ENCODE measurements around the gene PINK1.

The PINK1 gene

DNA sequence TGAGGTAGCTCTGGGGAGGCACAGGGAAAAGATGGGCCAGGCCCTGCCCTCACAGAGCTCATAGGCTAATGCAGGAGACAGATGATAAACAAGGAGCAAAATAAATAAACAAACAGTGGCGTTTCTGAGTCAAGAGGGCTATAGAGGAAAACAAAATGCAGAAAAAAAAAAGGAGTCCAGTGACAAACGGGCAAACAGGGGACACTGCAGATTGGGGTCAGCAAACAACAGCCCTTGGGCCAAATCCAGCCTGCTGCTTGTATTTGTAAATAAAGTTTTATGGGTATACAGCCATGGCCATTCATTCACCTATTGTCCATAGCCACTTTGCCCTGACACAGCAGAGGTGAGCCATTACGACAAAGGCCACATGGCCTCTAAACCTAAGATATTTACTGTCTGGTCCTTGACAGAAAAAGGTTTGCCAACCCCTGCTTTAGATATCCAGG is 19.1 kb upstream of the PINK1 start:
- no peak for FAIRE-seq
- TF ChIP-seq TAF1 (IDR thresholded peaks at IDR 0.05; ENCODE audit: borderline replicate concordance, low read depth, low read length) = no peak
- TF ChIP-seq POLR2A (IDR thresholded peaks at IDR 0.05; ENCODE audit: low read depth, low read length) = no peak
- no peak for TF ChIP-seq POLR2AphosphoS5 (IDR thresholded peaks at IDR 0.05; ENCODE audit: low read depth, low read length)
- no peak for DNase-seq (ENCODE audit: insufficient read length)

DNA sequence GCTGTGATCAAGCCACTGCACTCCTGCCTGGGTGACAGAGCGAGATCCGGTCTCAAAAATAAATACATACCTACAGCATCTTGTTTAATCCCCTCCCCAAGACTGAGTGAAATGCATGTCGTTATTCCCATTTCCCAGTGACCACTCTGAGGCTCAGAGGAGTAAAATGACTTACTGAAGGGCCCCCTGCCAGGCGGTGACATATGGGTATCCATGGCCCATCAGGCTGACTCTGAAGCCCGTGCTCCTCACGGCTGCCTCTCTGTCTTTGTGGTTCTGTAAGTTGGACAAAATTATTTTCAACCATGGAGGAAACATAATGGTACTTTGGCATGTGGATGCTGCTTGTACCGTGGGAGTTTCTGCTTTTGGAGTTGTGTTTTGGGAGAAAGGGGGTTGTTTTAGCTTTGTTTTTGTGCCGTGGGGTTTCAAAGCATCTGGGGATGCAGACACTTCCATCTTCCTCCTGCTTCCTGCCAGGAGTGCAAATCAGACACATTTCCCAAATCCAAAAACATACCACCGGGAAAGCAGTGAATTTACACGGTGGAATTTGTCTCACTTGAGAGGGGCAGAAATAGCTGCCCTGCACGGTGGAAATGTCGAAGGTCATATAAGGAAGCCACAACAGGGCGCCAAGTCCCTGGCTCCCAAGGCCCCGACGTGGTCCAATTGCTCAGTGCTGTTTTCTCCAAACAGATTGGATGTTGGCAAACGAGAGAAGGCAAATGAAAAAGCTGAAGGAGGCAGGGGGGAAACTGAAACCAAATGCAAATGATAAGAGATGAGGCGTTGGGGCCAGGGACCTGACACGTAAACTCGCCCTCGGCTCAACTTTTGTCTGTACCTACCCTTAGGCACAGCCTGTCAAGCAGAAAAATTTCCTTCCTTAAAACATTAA is 17.1 kb upstream of the PINK1 start:
- peak; percentile 89 for FAIRE-seq

DNA sequence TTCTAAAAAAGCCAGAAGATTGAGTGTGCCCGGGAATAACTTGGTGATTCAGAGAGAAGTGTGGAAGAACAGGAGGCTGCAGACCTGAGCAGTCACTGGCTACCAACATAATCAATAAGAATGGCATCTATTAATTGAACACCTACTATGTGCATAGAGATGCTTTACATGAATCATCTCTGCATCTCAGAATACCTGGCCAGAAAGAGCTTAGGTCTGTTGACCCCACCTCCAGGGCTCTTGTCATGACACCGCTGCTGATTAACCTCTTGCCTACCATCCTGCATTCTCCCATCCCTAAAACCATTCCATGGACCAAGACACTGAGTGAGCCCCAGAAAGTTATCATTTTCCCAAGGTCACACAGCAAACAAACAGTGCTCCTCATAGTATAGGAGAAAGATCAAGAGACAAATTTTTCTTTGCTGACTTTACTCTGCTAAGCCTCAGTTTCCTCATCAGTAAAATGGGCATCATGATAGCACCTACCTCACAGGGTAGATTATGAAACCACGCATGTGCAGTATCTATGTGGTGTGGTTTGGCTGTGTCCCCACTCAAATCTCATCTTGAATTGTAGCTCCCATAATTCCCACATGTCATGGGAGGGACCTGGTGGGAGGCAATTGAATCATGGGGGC is 16.3 kb upstream of the PINK1 start:
- TF ChIP-seq POLR2AphosphoS5 (IDR thresholded peaks at IDR 0.05; ENCODE audit: low read depth, low read length) (no peak), POLR2A (IDR thresholded peaks at IDR 0.05; ENCODE audit: low read depth, low read length) (no peak), TAF1 (IDR thresholded peaks at IDR 0.05; ENCODE audit: borderline replicate concordance, low read depth, low read length) (no peak)
- FAIRE-seq (no peak), DNase-seq (ENCODE audit: insufficient read length) (no peak)

More for the DNA sequence above, 17.1 kb upstream of the PINK1 start:
- TF ChIP-seq POLR2AphosphoS5 (IDR thresholded peaks at IDR 0.05; ENCODE audit: low read depth, low read length) = no peak
- no peak for TF ChIP-seq POLR2A (IDR thresholded peaks at IDR 0.05; ENCODE audit: low read depth, low read length)
- no peak for TF ChIP-seq TAF1 (IDR thresholded peaks at IDR 0.05; ENCODE audit: borderline replicate concordance, low read depth, low read length)
- DNase-seq (ENCODE audit: insufficient read length) = peak; percentile 33

GRCh38 chr1:20618550-20618949 is 14.7 kb upstream of the PINK1 start:
- TF ChIP-seq POLR2AphosphoS5 (IDR thresholded peaks at IDR 0.05; ENCODE audit: low read depth, low read length) = no peak
- no peak for TF ChIP-seq TAF1 (IDR thresholded peaks at IDR 0.05; ENCODE audit: borderline replicate concordance, low read depth, low read length)
- TF ChIP-seq POLR2A (IDR thresholded peaks at IDR 0.05; ENCODE audit: low read depth, low read length) = no peak
- FAIRE-seq = no peak
- DNase-seq (ENCODE audit: insufficient read length) = no peak

DNA sequence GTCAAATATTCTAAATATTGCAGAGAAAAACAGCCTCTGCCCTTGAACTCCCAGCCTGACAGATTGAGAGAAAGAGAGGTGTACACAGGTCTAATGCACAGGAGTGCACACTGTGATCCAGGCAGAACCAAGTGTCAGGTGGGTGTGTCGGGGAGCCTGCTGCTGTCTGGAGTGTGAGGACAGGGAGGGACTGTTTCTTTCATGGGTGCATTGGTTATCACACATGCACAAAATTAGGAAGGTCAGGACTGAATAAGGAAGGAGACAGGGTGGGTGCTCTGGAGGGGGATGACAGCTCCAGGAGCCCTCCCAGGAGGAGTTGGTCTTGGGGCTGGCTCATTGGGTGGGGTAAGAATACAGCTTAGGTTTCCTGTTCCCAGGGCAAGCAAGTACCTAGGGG is 13.3 kb upstream of the PINK1 start:
- TF ChIP-seq POLR2A (IDR thresholded peaks at IDR 0.05; ENCODE audit: low read depth, low read length) (no peak), TAF1 (IDR thresholded peaks at IDR 0.05; ENCODE audit: borderline replicate concordance, low read depth, low read length) (no peak), POLR2AphosphoS5 (IDR thresholded peaks at IDR 0.05; ENCODE audit: low read depth, low read length) (no peak)
- no peak for FAIRE-seq
- no peak for DNase-seq (ENCODE audit: insufficient read length)

- no peak for FAIRE-seq
- no peak for DNase-seq (ENCODE audit: insufficient read length)
- no peak for TF ChIP-seq TAF1 (IDR thresholded peaks at IDR 0.05; ENCODE audit: borderline replicate concordance, low read depth, low read length)
- no peak for TF ChIP-seq POLR2AphosphoS5 (IDR thresholded peaks at IDR 0.05; ENCODE audit: low read depth, low read length)
- no peak for TF ChIP-seq POLR2A (IDR thresholded peaks at IDR 0.05; ENCODE audit: low read depth, low read length)
These were observed 12.2 kb upstream of the PINK1 start for GRCh38 chr1:20621012-20621411.

DNA sequence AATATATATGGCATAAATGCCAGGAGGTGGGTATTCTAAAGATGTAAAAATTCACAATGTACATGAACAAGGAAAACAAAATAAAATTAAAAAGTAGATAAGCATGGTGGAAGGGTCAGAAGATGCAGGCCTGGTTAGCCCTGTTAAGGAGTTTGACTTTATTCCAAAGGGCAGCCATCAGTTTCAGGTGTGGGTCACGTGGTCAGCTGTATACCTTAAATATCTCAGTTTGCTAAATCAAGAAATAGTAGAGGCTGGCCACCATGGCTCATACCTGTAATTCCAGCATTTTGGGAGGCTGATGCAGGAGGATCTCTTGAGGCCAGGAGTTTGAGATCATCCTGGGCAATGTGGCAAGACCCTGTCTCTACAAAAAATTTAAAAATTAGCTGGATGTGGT is 8.5 kb upstream of the PINK1 start:
- no peak for TF ChIP-seq TAF1 (IDR thresholded peaks at IDR 0.05; ENCODE audit: borderline replicate concordance, low read depth, low read length)
- no peak for DNase-seq (ENCODE audit: insufficient read length)
- FAIRE-seq = no peak

DNA sequence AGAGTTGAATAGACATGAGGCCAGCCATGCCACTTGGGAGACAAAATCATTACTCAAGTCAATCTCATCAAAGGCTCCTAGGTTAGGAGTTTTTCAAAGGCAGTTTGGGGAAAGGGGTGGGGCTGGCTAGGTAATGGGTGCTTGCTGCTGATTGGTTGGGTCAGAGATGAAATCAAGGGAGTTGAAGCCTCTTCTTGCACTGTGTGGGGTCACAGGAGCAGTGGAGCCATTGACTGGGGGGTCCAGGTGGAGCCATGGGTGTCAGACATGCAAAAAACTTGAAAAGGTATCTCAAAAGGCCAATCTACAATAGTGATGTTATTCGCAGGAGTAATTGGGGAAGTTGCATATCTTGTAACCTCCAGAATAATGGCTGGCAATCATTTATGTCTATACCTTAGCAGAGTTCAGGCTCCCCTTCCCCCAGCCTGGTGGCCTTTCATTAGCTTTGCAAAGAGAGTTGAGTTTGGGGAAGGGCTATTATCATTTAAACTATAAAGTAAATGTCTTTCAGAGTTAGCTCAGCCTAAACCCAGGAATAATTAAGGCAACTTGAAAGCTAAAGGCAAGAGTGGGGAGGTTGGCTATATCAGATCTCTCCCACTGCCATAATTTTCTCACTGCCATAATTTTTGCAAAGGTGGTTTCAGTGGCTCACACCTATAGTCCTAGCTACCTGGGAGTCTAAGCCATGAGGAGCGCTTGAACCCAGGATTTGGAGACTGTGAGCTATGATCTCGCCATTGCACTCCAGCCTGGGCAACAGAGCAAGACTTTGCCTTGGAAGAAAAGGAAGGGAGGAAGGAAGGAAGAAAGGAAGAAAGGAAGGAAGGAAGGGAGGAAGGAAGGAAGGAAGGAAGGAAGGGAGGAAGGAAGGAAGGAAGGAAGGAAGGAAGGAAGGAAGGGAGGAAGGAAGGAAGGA is 7.8 kb upstream of the PINK1 start:
- TF ChIP-seq POLR2AphosphoS5 (IDR thresholded peaks at IDR 0.05; ENCODE audit: low read depth, low read length) (no peak), TAF1 (IDR thresholded peaks at IDR 0.05; ENCODE audit: borderline replicate concordance, low read depth, low read length) (no peak), POLR2A (IDR thresholded peaks at IDR 0.05; ENCODE audit: low read depth, low read length) (no peak)
- FAIRE-seq (no peak), DNase-seq (ENCODE audit: insufficient read length) (no peak)

DNA sequence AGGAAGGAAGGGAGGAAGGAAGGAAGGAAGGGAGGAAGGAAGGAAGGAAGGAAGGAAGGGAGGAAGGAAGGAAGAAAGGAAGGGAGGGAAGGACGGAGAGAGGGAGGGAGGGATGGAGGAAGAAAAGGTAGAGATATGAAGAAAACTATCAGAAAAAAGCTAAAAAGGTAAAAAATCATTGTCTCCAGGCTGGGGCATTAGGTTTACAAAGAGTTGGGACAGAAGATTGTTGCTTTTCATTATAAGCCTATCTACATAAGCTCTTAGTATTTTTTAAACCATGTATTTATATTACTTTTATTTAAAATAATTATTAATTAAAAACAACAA is 7.2 kb upstream of the PINK1 start:
- DNase-seq (ENCODE audit: insufficient read length) (no peak), FAIRE-seq (no peak)
- no peak for TF ChIP-seq POLR2A (IDR thresholded peaks at IDR 0.05; ENCODE audit: low read depth, low read length)
- no peak for TF ChIP-seq POLR2AphosphoS5 (IDR thresholded peaks at IDR 0.05; ENCODE audit: low read depth, low read length)
- TF ChIP-seq TAF1 (IDR thresholded peaks at IDR 0.05; ENCODE audit: borderline replicate concordance, low read depth, low read length) = no peak

DNA sequence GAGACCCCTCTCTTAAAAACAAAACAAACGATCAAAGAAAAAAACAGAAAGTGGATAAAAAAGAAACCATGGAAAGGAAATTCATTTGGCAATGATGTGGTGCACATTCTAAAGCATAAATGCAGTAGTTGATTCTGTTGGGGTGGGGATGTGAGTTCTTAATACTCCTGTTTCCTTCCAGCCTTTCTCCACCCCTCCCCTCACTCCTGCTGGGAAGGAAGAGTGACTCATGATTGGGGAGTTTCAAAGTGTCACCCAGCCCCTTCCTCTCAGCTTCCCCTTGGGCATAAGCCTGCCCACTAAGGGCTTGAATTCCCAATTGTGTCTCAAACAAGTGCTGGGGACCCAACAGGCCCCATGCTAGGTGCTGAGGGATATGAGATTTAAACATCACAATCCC is 6.7 kb upstream of the PINK1 start:
- DNase-seq (ENCODE audit: insufficient read length) = no peak
- FAIRE-seq = no peak
- TF ChIP-seq POLR2A (IDR thresholded peaks at IDR 0.05; ENCODE audit: low read depth, low read length) = no peak
- TF ChIP-seq TAF1 (IDR thresholded peaks at IDR 0.05; ENCODE audit: borderline replicate concordance, low read depth, low read length) = no peak
- no peak for TF ChIP-seq POLR2AphosphoS5 (IDR thresholded peaks at IDR 0.05; ENCODE audit: low read depth, low read length)

DNA sequence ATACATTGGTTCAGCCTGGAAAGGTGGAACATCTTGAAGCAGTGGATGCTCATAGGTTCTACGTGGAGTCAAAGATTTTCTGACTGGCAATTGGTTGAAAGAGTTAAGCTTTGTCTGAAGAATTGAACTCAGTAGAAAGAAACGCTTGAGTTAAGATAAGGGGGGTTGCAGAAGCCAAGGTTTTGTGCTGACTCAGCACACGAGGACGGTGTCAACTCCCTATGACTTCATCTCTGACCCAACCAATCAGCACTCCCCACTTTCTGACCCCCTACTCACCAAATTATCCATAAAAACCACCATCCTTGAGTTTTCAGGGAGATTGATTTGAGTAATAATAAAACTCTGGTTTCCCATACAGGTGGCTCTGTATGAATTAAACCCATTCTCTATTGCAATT is 2.5 kb upstream of the PINK1 start:
- FAIRE-seq (no peak), DNase-seq (ENCODE audit: insufficient read length) (no peak)
- TF ChIP-seq POLR2AphosphoS5 (IDR thresholded peaks at IDR 0.05; ENCODE audit: low read depth, low read length) = no peak
- no peak for TF ChIP-seq TAF1 (IDR thresholded peaks at IDR 0.05; ENCODE audit: borderline replicate concordance, low read depth, low read length)
- TF ChIP-seq POLR2A (IDR thresholded peaks at IDR 0.05; ENCODE audit: low read depth, low read length) = no peak
